ENCODE measurements around the gene CCDC188.

DNA sequence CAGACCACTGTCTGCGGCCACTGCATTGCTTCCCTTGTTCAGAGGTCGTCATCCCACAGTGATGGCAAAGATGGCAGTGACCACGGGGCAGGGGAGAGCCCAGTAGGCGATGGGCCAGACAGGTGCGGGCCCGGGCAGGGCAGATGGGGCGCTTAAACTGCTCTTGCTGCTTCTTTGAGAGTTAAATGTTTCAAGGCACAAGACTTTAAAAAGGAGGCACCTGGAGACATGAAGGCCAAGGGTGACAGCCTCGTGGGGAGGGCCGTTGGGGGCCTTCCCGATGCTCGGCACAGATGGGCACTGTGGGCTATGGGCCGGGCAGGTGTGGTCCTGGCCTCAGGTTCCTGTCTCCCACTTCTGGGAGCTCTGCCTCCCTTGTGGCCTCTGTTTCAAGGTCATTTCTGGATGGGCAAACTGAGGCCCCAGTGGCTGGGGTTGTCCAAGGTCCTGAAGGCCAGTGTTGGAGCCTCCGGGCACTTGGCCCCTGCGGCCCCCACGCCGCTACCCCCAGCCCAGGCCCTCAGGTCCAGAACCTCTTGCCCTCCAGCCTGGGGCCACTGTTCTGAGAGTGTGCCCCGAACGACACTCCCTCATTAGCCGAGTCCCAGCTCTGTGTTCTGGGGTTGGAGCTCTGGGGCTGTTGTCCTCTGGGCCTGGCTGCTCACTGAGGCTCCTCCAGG lies 16.9 kb upstream of the CCDC188 start:
- TF ChIP-seq EZH2 (IDR thresholded peaks at IDR 0.05; ENCODE audit: low read length, unreplicated experiment) (no peak), EZH2phosphoT487 (IDR thresholded peaks at IDR 0.05; ENCODE audit: borderline replicate concordance, low read length) (no peak)
- TF ChIP-seq, protein P1, sequence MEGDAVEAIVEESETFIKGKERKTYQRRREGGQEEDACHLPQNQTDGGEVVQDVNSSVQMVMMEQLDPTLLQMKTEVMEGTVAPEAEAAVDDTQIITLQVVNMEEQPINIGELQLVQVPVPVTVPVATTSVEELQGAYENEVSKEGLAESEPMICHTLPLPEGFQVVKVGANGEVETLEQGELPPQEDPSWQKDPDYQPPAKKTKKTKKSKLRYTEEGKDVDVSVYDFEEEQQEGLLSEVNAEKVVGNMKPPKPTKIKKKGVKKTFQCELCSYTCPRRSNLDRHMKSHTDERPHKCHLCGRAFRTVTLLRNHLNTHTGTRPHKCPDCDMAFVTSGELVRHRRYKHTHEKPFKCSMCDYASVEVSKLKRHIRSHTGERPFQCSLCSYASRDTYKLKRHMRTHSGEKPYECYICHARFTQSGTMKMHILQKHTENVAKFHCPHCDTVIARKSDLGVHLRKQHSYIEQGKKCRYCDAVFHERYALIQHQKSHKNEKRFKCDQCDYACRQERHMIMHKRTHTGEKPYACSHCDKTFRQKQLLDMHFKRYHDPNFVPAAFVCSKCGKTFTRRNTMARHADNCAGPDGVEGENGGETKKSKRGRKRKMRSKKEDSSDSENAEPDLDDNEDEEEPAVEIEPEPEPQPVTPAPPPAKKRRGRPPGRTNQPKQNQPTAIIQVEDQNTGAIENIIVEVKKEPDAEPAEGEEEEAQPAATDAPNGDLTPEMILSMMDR (conservative IDR thresholded peaks at IDR 0.05; ENCODE audit: low read depth, low read length): no peak

Data from PC-3 (cell line).